GM23248 (cell line): Measurements from ENCODE around the gene SYTL3.

Experiments used
- EZH2 ChIP-seq: fragments of 200-600 bp; sonication (generic); IDR thresholded peaks from 2 replicates; pipeline ENCODE4 v1.6.1; 2018; ENCODE audit warnings: antibody characterized with exemption, mild to moderate bottlenecking; ENCODE audit not compliant: insufficient read depth, poor library complexity, severe bottlenecking
- EZH2phosphoT487 ChIP-seq: fragments of 200-600 bp; sonication (generic); IDR thresholded peaks from 2 replicates; pipeline ENCODE4 v1.6.1; 2018; ENCODE audit warnings: antibody characterized with exemption, moderate library complexity, mild to moderate bottlenecking, low read depth; ENCODE audit not compliant: insufficient read depth

DNA sequence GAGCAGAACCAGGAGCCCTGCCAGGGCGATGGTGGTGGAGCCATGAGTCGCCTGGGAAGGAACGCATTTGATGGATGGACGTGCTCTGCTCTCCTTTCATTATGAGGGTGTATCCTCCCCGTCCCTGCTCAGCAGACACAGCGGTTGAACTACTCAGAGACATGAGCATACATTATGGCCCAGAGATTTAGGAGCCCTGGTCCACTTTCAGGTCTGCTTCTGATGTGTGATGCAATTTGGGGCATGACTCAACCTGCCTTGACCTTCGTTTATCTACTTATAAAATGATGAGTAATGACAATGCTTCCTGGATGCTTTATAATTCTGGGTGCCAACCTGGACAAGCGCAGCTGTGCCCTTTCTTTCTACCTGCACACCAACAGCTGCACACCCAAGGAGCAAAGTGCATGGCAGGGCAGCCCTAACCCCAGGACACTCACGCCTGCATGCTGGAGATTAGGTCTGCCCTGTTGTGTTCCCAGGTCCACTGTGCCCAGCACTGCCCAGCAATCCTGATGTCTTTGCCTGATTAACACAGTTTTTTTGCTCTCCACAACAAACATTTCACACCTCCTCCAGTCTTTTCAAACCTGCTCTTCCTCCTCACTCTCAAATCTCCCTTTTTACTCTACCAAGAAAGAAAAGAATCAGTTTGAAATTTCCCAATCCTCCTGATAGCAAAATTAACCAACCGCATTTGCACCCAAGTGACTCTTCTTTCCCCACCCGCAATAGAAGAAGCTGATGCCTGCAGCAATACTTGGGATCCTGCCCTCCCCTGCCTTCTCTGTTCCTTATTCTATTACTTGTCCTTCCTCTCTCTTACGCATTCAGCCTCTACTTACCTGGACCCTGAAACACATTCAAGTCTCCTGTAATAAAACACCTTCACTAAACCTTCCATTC lies 88.1 kb downstream of the SYTL3 start:
- TF ChIP-seq EZH2 (no peak), EZH2phosphoT487 (no peak)
